OCI-LY7 (cell line): ENCODE measurements around the gene VPS37B. TPM values are rescaled to one million over a fixed set of nuclear protein-coding genes. Genes with fewer than 3 reads are reported as not detected.
"Not testable (repeated sequence)": the region's sequence is repeated elsewhere in the genome, so short reads cannot be mapped to it uniquely, and the experiment has no call there.

Experiments used
- BruUV-seq: library from RNA; stranded (reverse); fragments of 400-500 nt; replicated peaks from 2 replicates; lab custom pipeline; 2021; lab: Mats Ljungman, UMichigan
- CTCF ChIA-PET: fragments of 300-600 bp; sonication (Branson Sonifier 250); formaldehyde crosslinking; loops from one replicate; lab custom pipeline; 2022; ENCODE audit warnings: antibody characterized with exemption; ENCODE audit not compliant: unreplicated experiment; lab: Charles Lee
- POLR2A ChIA-PET: fragments of 300-600 bp; sonication (Branson Sonifier 250); formaldehyde crosslinking; loops from one replicate; lab custom pipeline; 2022; ENCODE audit warnings: antibody characterized with exemption; lab: Charles Lee
- DNase-seq: peaks from one replicate; pipeline ENCODE4 v3.0.0-alpha.2; 2015; ENCODE audit warnings: low spot score
- H2AFZ ChIP-seq: fragments of 200-600 bp; sonication (generic), shearing (Covaris generic); 2 replicates; pipeline ENCODE4 v1.6.1; 2014; ENCODE audit warnings: mild to moderate bottlenecking, antibody characterized with exemption, low read length, moderate library complexity
- H3K27ac ChIP-seq: fragments of 200-600 bp; sonication (generic); 2 replicates; pipeline ENCODE4 v1.5.1; 2014; ENCODE audit warnings: mixed run types, low read depth, mild to moderate bottlenecking, moderate library complexity, low read length, inconsistent platforms; ENCODE audit not compliant: poor library complexity, severe bottlenecking
- H3K36me3 ChIP-seq: fragments of 200-600 bp; sonication (generic); 2 replicates; pipeline ENCODE4 v1.6.1; 2014; ENCODE audit warnings: mild to moderate bottlenecking, antibody characterized with exemption, low read length, moderate library complexity, mixed read lengths; ENCODE audit not compliant: insufficient read depth
- H3K4me1 ChIP-seq: fragments of 200-600 bp; sonication (generic); 2 replicates; pipeline ENCODE4 v1.5.1; 2014; ENCODE audit warnings: mild to moderate bottlenecking, low read length; ENCODE audit not compliant: insufficient read depth, poor library complexity, severe bottlenecking
- H3K4me2 ChIP-seq: fragments of 200-600 bp; sonication (generic); 2 replicates; pipeline ENCODE4 v1.6.1; 2014; ENCODE audit warnings: mild to moderate bottlenecking, low read length
- H3K4me3 ChIP-seq: fragments of 200-600 bp; sonication (generic); 2 replicates; pipeline ENCODE4 v1.5.1; 2014; ENCODE audit warnings: mild to moderate bottlenecking, low read depth, low read length; ENCODE audit not compliant: poor library complexity, severe bottlenecking
- H3K79me2 ChIP-seq: fragments of 200-600 bp; sonication (generic); 2 replicates; pipeline ENCODE4 v1.6.1; 2016; ENCODE audit warnings: low read depth, mild to moderate bottlenecking, low read length, moderate library complexity, mixed read lengths; ENCODE audit not compliant: insufficient read depth
- H3K9me2 ChIP-seq: fragments of 200-600 bp; sonication (generic); 2 replicates; pipeline ENCODE4 v1.6.1; 2016; ENCODE audit warnings: mild to moderate bottlenecking, low read length, mixed read lengths; ENCODE audit not compliant: insufficient read depth
- H3K9me3 ChIP-seq: fragments of 200-600 bp; sonication (generic); 2 replicates; pipeline ENCODE4 v1.6.1; 2014; ENCODE audit warnings: mild to moderate bottlenecking, mixed run types, low read length, mixed read lengths
- H4K20me1 ChIP-seq: fragments of 200-600 bp; sonication (generic); 2 replicates; pipeline ENCODE4 v1.6.1; 2014; ENCODE audit warnings: mild to moderate bottlenecking, antibody characterized with exemption, low read length, moderate library complexity, mixed read lengths; ENCODE audit not compliant: insufficient read depth
- CTCF ChIP-seq: fragments of 200-600 bp; sonication (generic); conservative IDR thresholded peaks from 2 replicates; pipeline ENCODE4 v1.5.1; 2014; ENCODE audit warnings: mild to moderate bottlenecking, antibody characterized with exemption, low read length, moderate library complexity, mixed read lengths
- EZH2phosphoT487 ChIP-seq: fragments of 200-600 bp; sonication (generic); IDR thresholded peaks from 2 replicates; pipeline ENCODE4 v1.6.1; 2018; ENCODE audit warnings: low read depth, borderline replicate concordance, mild to moderate bottlenecking, mixed run types, antibody characterized with exemption, low read length, moderate library complexity, mixed read lengths
- intact Hi-C: fragments of 100-400 bp; cut with micrococcal nuclease; formaldehyde crosslinking; loops from one replicate; pipeline ENCODE4 v1.10.0; 2022; ENCODE audit not compliant: unreplicated experiment
- total RNA-seq, 2 experiments: library from RNA; depleted of rRNA in 1 of 2; stranded (reverse); fragments of >200 nt in 1 of 2; shearing (Covaris generic) in 1 of 2; gene quantifications; 2 replicates each; pipeline ENCODE4 v1.2.3, GENCODE V29; 2014 to 2022

The VPS37B gene
- total RNA-seq, 2 experiments from 2014 or later = 1.7 to 2.5 TPM

- intact Hi-C loops = no loop called here
- no peak overlapping the region for H3K4me2 ChIP-seq
- H3K9me3 ChIP-seq = no peaks in the 10 kb centered on the region
- H3K79me2 ChIP-seq = no peaks in the 10 kb centered on the region
- no peaks in the 10 kb centered on the region for H3K36me3 ChIP-seq
- peaks cover 5% of the 10 kb centered on the region for H3K4me1 ChIP-seq
- no peak for TF ChIP-seq CTCF
- no peak for TF ChIP-seq EZH2phosphoT487
- H3K9me2 ChIP-seq = no peaks in the 10 kb centered on the region
- ChIA-PET CTCF (no interaction called here), POLR2A (interaction anchor here (0.7 kb wide), 1 partner anchor 295 kb away, joined by 3 read pairs; no protein-coding TSS in a partner anchor)
- no peak overlapping the region for H3K4me3 ChIP-seq
- H4K20me1 ChIP-seq = no peaks in the 10 kb centered on the region
- DNase-seq = no peak
- H3K27ac ChIP-seq = no peak overlapping the region
- no peak overlapping the region for H2AFZ ChIP-seq
- BruUV-seq = no TSS peak
Observed at GRCh38 chr12:122943196-122943595, 47.3 kb upstream of the VPS37B start.

DNA sequence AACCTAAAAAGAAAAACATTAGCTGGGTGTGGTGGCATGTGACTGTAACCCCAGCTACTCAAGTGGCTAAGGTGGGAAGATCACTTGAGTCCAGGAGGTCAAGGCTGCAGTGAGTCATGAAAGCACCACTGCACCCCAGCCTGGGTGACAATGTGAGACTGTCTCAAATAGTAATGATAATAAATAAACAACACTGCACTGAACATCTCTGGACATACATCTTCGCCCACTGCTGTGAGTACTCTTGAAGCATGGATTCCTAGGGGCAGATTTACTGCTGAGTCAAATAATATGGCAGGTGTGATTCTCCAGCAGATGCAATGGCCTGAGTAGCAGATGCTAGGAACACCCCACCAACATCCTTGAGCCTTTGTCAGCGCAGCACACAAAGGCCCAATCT lies 46.7 kb upstream of the VPS37B start:
- no peak overlapping the region for H3K4me2 ChIP-seq
- ChIA-PET POLR2A (no interaction called here), CTCF (no interaction called here)
- H3K36me3 ChIP-seq = no peaks in the 10 kb centered on the region
- no peak overlapping the region for H3K4me3 ChIP-seq
- H2AFZ ChIP-seq = no peak overlapping the region
- no peaks in the 10 kb centered on the region for H3K79me2 ChIP-seq
- no peaks in the 10 kb centered on the region for H3K9me2 ChIP-seq
- no peaks in the 10 kb centered on the region for H3K9me3 ChIP-seq
- intact Hi-C loops = no loop called here
- DNase-seq = no peak
- peaks cover 10% of the 10 kb centered on the region for H3K4me1 ChIP-seq
- H3K27ac ChIP-seq = no peak overlapping the region
- H4K20me1 ChIP-seq = no peaks in the 10 kb centered on the region
- no TSS peak for BruUV-seq
- TF ChIP-seq EZH2phosphoT487 = no peak
- TF ChIP-seq CTCF = no peak

- H3K36me3 ChIP-seq, BruUV-seq, H2AFZ ChIP-seq, H3K79me2 ChIP-seq, CTCF ChIA-PET, H3K4me2 ChIP-seq, H3K27ac ChIP-seq, H3K9me3 ChIP-seq, intact Hi-C loops, DNase-seq, POLR2A ChIA-PET, H3K4me3 ChIP-seq, H3K9me2 ChIP-seq, H4K20me1 ChIP-seq: not testable (repeated sequence)
- H3K4me1 ChIP-seq = peaks cover 11% of the 10 kb centered on the region
Observed at GRCh38 chr12:122941351-122941750, 45.4 kb upstream of the VPS37B start.
